Psoas muscle (tissue), 8 donors: ENCODE data around the gene TLK1. TPM values are rescaled to one million over a fixed set of nuclear protein-coding genes. Genes with fewer than 3 reads are reported as not detected.

Experiments
- ATAC-seq, 4 donors: fragments of 200-7000 bp; cut with Tn5 transposase; one replicate each; pipeline ENCODE4 v1.9.1; 2020; ENCODE audit warnings: moderate library complexity in 3 of 4, mild to moderate bottlenecking in 2 of 4
- DNase-seq, 2 donors: peaks; one replicate each; pipeline ENCODE4 v3.0.0-alpha.2; 2020
- H3K27ac ChIP-seq: fragments of 200-600 bp; one replicate; pipeline ENCODE4 v1.8.0; 2022
- H3K27me3 ChIP-seq, 3 donors: fragments of 200-600 bp in 1 of 3; one replicate each; pipeline versions ENCODE4 v1.6.1 to v1.8.0; 2013 to 2022; ENCODE audit warnings: low read length in 2 of 3, mild to moderate bottlenecking in 2 of 3, moderate library complexity in 1 of 3; ENCODE audit not compliant: insufficient read depth in 3 of 3
- H3K36me3 ChIP-seq, 2 donors: fragments of 200-600 bp in 1 of 2; one replicate each; pipeline versions ENCODE4 v1.6.1 to v1.8.0; 2013 to 2022; ENCODE audit warnings: low read depth in 1 of 2, mild to moderate bottlenecking in 1 of 2, moderate library complexity in 1 of 2; ENCODE audit not compliant: insufficient read depth in 1 of 2
- H3K4me1 ChIP-seq: fragments of 200-600 bp; one replicate; pipeline ENCODE4 v1.8.0; 2022
- H3K4me3 ChIP-seq: fragments of 200-600 bp; one replicate; pipeline ENCODE4 v1.8.0; 2022; ENCODE audit warnings: mild to moderate bottlenecking
- H3K9me3 ChIP-seq: fragments of 200-600 bp; one replicate; pipeline ENCODE4 v1.8.0; 2022
- WGBS, 3 donors: extraction: QIAGEN DNeasy Blood & Tissue Kit; methylation state at CpG; one replicate each; pipeline versions ENCODE4 v1.1.6 to v1.1.7; 2013; 5-methylcytosine and 5-hydroxymethylcytosine counted together
- intact Hi-C, 2 donors: fragments of 100-400 bp; cut with DNase I; formaldehyde crosslinking; loops; one replicate each; pipeline versions ENCODE4 v1.11.0 to v1.14.2; 2022
- polyA plus RNA-seq, 3 donors: library from polyadenylated mRNA; stranded (reverse); fragments of 200-250 nt; gene quantifications; one replicate each; pipeline ENCODE4 v1.2.3, GENCODE V29; 2013
- total RNA-seq, 4 donors: library from RNA; stranded (reverse); fragmentation: NEBNext Ultra II Directional in 2 of 4; extraction: Animal tissue kit (Norgen Biotek cat#: 25700) in 2 of 4; gene quantifications; one replicate each; pipeline versions ENCODE4 v1.2.1 to v1.2.4, GENCODE V29; 2021 to 2023
- TF ChIP-seq, protein P1 (sequence below): fragments of 200-600 bp; IDR thresholded peaks from one replicate; pipeline ENCODE4 v1.8.0; 2022; ENCODE audit warnings: antibody characterized with exemption
- donor health status: healthy with polysubstance abuse.
- donor health status: DM: no; HTN: no; CAD: no; lungs with moderate emphysema.
- donor health status: Bipolar disorder and iron deficiency.
- donor health status: healthy.
- donor health status: DM: yes; HTN: yes; CAD: no.
- donor health status: DM: no; HTN: no; CAD: no.
- donor health status: DM: no; HTN: no; CAD: no.
- donor health status: DM: yes; HTN: yes; CAD: no.

TLK1 gene
- total and polyA plus RNA-seq, 7 donors = 4.4 to 22.2 (median 17.5) TPM

DNA sequence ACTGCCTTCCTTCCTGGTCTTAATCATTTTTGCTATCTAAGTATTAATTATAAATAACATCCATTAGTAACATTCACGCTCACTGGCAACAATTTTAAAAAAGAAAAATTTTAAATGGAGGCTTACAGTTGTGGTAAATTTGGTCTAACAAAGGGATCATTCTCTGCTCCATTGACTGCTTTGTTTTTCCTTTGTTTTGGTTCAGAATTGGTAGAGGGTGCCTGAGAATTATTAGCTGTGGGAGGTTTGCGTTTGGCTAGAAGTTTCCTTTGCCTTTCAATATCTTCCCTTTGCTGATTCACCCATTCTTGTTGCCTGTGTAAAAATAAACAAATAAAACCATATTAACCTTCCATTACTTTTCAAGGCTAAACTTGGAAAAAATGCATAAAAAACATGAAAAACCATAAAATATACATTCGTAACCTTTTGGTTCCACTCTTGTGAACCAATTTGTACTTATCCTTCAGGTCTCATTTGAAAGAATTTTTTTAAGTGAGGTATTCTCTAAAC, 114.6 kb downstream of the TLK1 start:
- 95 to 97% (median 95%) methylated on average over 3 of the region's 3 CpGs for WGBS, 3 donors
- intact Hi-C loops = no loop called here
- TF ChIP-seq, protein P1, sequence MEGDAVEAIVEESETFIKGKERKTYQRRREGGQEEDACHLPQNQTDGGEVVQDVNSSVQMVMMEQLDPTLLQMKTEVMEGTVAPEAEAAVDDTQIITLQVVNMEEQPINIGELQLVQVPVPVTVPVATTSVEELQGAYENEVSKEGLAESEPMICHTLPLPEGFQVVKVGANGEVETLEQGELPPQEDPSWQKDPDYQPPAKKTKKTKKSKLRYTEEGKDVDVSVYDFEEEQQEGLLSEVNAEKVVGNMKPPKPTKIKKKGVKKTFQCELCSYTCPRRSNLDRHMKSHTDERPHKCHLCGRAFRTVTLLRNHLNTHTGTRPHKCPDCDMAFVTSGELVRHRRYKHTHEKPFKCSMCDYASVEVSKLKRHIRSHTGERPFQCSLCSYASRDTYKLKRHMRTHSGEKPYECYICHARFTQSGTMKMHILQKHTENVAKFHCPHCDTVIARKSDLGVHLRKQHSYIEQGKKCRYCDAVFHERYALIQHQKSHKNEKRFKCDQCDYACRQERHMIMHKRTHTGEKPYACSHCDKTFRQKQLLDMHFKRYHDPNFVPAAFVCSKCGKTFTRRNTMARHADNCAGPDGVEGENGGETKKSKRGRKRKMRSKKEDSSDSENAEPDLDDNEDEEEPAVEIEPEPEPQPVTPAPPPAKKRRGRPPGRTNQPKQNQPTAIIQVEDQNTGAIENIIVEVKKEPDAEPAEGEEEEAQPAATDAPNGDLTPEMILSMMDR = no peak

DNA sequence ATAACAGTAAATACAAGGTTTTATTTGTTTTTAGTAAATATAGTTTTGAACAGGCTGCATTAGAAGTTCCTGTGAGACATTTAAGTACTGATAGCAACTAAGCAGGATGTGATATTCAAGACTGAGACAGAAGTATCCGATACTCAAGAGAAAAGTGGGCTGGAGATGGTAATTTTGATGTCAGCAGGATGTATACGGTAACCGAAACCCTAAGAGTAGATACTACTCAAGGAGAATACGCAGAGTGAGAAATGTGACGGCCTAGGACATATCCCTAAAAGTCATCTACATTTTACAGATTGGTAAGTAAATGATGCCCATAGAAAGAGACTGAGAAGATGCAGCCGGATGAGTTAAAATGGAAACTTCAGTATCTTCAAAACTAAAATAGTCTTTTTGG, 116.3 kb downstream of the TLK1 start:
- H3K36me3 ChIP-seq = peaks cover 5 to 90% of the 10 kb centered on the region in 2 donors
- intact Hi-C loops = no loop called here

More for the DNA sequence above, 114.6 kb downstream of the TLK1 start:
- Histone ChIP-seq H3K27me3 (no peaks in the 10 kb centered on the region), H3K36me3 (peaks cover 5 to 94% of the 10 kb centered on the region in 2 donors), H3K27ac (no peak overlapping the region), H3K9me3 (no peaks in the 10 kb centered on the region), H3K4me1 (no peaks in the 10 kb centered on the region), H3K4me3 (no peak overlapping the region)
- no peak for DNase-seq
- ATAC-seq = no peak

DNA sequence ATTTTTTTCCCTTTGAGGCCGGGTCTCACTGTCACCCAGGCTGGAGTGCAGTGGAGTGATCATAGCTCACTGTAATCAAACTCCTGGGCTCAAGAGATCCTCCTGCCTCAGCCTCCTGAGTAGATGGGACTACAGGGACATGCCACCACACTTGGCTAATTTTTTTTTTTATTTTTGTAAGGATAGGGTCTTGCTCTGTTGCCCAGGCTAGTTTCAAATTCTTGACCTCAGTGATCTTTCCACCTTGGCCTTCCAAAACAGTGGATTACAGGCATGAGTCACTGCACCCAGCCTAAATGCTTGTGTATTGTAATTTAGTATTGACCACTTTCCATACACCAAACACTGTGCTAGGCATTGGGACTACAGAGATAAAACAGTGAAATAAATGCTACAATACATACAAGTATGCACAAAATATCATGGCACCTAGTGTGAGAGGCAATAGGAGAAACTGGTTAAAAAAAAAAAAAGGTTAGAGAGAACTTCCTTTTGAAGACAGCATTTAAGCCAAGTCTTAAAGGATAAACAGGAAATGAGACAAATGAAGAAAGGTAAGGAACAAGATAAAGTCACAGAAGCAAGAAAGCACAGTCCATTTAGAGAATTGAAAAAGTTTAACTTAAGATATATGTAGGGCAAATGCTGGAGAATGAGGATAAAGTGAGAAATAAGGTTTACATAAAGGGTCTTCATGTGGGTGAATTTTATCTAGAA, 118.3 kb downstream of the TLK1 start:
- H3K36me3 ChIP-seq = peaks cover 5 to 84% of the 10 kb centered on the region in 2 donors
- intact Hi-C loops = no loop called here

More for the DNA sequence above, 116.3 kb downstream of the TLK1 start:
- 65 to 67% (median 66%) methylated on average over 6 of the region's 6 CpGs for WGBS, 3 donors
- H3K9me3 ChIP-seq = no peaks in the 10 kb centered on the region
- no peak for ATAC-seq
- no peak overlapping the region for H3K4me3 ChIP-seq
- H3K27ac ChIP-seq = no peak overlapping the region
- no peak for DNase-seq
- no peaks in the 10 kb centered on the region for H3K4me1 ChIP-seq
- no peaks in the 10 kb centered on the region for H3K27me3 ChIP-seq
- TF ChIP-seq, protein P1 = no peak

DNA sequence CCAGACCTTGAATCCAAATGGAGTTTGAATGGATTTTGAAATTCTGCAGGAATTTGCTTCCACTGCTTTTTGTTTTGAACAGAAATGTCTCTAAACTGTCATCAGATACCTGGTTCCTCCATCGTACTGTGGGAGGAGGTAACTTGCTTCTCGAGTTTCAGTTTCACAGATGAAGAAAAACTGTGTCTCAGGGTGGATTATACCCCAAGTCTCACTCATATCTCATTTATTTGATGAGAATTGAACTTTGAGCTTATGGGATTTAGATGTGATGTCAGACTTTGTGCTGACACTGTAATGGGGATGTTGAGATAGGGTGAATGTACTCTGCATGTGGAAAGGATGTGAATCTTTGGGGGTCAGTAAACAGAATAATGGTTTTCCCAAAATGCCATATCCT, 124.2 kb downstream of the TLK1 start:
- H3K27ac ChIP-seq = no peak overlapping the region
- TF ChIP-seq, protein P1 = no peak
- ATAC-seq (no peak), DNase-seq (no peak)
- peaks cover 0 to 52% of the 10 kb centered on the region in 2 donors for H3K36me3 ChIP-seq
- no peaks in the 10 kb centered on the region for H3K27me3 ChIP-seq
- intact Hi-C loops = no loop called here
- 69 to 85% (median 82%) methylated on average over 2 of the region's 2 CpGs for WGBS, 3 donors
- H3K4me1 ChIP-seq = no peaks in the 10 kb centered on the region
- H3K4me3 ChIP-seq = no peak overlapping the region
- no peaks in the 10 kb centered on the region for H3K9me3 ChIP-seq

More for the DNA sequence above, 118.3 kb downstream of the TLK1 start:
- 90 to 100% (median 97%) methylated on average over 1 of the region's 1 CpG for WGBS, 3 donors
- ATAC-seq (no peak), DNase-seq (no peak)
- no peaks in the 10 kb centered on the region for H3K4me1 ChIP-seq
- TF ChIP-seq, protein P1 = no peak
- H3K9me3 ChIP-seq = no peaks in the 10 kb centered on the region
- H3K27ac ChIP-seq = no peak overlapping the region
- H3K27me3 ChIP-seq = no peaks in the 10 kb centered on the region
- H3K4me3 ChIP-seq = no peak overlapping the region
